DOHH2 (cell line): Measurements from ENCODE around the gene OTULINL.

Experiments
- H3F3A ChIP-seq: fragments of 200-600 bp; sonication (generic), shearing (Covaris generic); 2 replicates; pipeline ENCODE4 v1.6.0; 2016; ENCODE audit warnings: antibody characterized with exemption, mild to moderate bottlenecking; ENCODE audit not compliant: control insufficient read depth, insufficient read depth
- H3K27ac ChIP-seq: fragments of 200-600 bp; sonication (generic); 2 replicates; pipeline ENCODE4 v1.5.1; 2014; ENCODE audit warnings: low read depth, mild to moderate bottlenecking, low read length, moderate library complexity
- H3K27me3 ChIP-seq: fragments of 200-600 bp; sonication (generic); 2 replicates; pipeline ENCODE4 v1.6.1; 2014; ENCODE audit warnings: mild to moderate bottlenecking, low read length, mixed read lengths; ENCODE audit not compliant: control insufficient read depth
- H3K36me3 ChIP-seq: fragments of 200-600 bp; sonication (generic); 2 replicates; pipeline ENCODE4 v1.6.1; 2014; ENCODE audit warnings: mild to moderate bottlenecking, low read length, moderate library complexity, mixed read lengths; ENCODE audit not compliant: control insufficient read depth
- H3K4me1 ChIP-seq: fragments of 200-600 bp; sonication (generic); 2 replicates; pipeline ENCODE4 v1.6.1; 2014; ENCODE audit warnings: mild to moderate bottlenecking, low read length, mixed read lengths; ENCODE audit not compliant: control insufficient read depth
- H3K4me2 ChIP-seq: fragments of 200-600 bp; sonication (generic); 2 replicates; pipeline ENCODE4 v1.6.0; 2014; ENCODE audit warnings: mild to moderate bottlenecking, low read length, moderate library complexity
- H3K4me3 ChIP-seq: fragments of 200-600 bp; sonication (generic); 2 replicates; pipeline ENCODE4 v1.5.1; 2014; ENCODE audit warnings: mild to moderate bottlenecking, low read length, mixed read lengths
- H3K79me2 ChIP-seq: fragments of 200-600 bp; sonication (generic); 2 replicates; pipeline ENCODE4 v1.6.1; 2014; ENCODE audit warnings: mild to moderate bottlenecking, low read length, mixed read lengths; ENCODE audit not compliant: control insufficient read depth
- H3K9me2 ChIP-seq: fragments of 200-600 bp; sonication (generic); replicated peaks from 2 replicates; pipeline ENCODE4 v1.6.1; 2014; ENCODE audit warnings: mild to moderate bottlenecking, low read length, mixed read lengths; ENCODE audit not compliant: control insufficient read depth
- H3K9me3 ChIP-seq: fragments of 200-600 bp; sonication (generic); 2 replicates; pipeline ENCODE4 v1.6.1; 2014; ENCODE audit warnings: antibody characterized with exemption, low read length, mixed read lengths; ENCODE audit not compliant: control insufficient read depth, insufficient read depth
- H4K20me1 ChIP-seq: fragments of 200-600 bp; sonication (generic); 2 replicates; pipeline ENCODE4 v1.6.0; 2014; ENCODE audit warnings: low read depth, mild to moderate bottlenecking, antibody characterized with exemption, low read length, moderate library complexity; ENCODE audit not compliant: control insufficient read depth, insufficient read depth
- CTCF ChIP-seq: fragments of 200-600 bp; sonication (generic); IDR thresholded peaks from one replicate; pipeline ENCODE4 v1.5.1; 2014; ENCODE audit warnings: antibody characterized with exemption, mild to moderate bottlenecking, low read depth, low read length; ENCODE audit not compliant: poor library complexity, severe bottlenecking
- EZH2phosphoT487 ChIP-seq: fragments of 200-600 bp; sonication (generic); IDR thresholded peaks from 2 replicates; pipeline ENCODE4 v1.6.1; 2017; ENCODE audit warnings: borderline replicate concordance, mild to moderate bottlenecking, antibody characterized with exemption, low read length, moderate library complexity, mixed read lengths

OTULINL gene

GRCh38 chr5:14598225-14598624 is 16.6 kb downstream of the OTULINL start:
- no peaks in the 10 kb centered on the region for H4K20me1 ChIP-seq
- H3K4me2 ChIP-seq, result no peak overlapping the region
- TF ChIP-seq CTCF (no peak), EZH2phosphoT487 (no peak)
- H3K9me3 ChIP-seq, result no peaks in the 10 kb centered on the region
- H3K9me2 ChIP-seq, result no peaks in the 10 kb centered on the region
- no peak overlapping the region for H3K27ac ChIP-seq
- peaks cover 24% of the 10 kb centered on the region for H3K4me1 ChIP-seq
- no peaks in the 10 kb centered on the region for H3K36me3 ChIP-seq
- H3K4me3 ChIP-seq, result no peak overlapping the region
- 0 out of 2 replicates have a peak, but pooled peaks cover 3% of the 10 kb centered on the region for H3K27me3 ChIP-seq
- no peaks in the 10 kb centered on the region for H3F3A ChIP-seq
- H3K79me2 ChIP-seq, result no peaks in the 10 kb centered on the region

GRCh38 chr5:14599476-14600127 is 18.0 kb downstream of the OTULINL start:
- Histone ChIP-seq H3K9me3 (no peaks in the 10 kb centered on the region), H3K4me2 (no peak overlapping the region), H3K9me2 (no peaks in the 10 kb centered on the region), H3K79me2 (no peaks in the 10 kb centered on the region), H3K4me1 (peaks cover 11% of the 10 kb centered on the region), H3K27me3 (0 out of 2 replicates have a peak, but pooled peaks cover 3% of the 10 kb centered on the region), H3K27ac (no peak overlapping the region), H4K20me1 (no peaks in the 10 kb centered on the region), H3F3A (no peaks in the 10 kb centered on the region), H3K36me3 (no peaks in the 10 kb centered on the region), H3K4me3 (no peak overlapping the region)
- TF ChIP-seq CTCF, result no peak
- TF ChIP-seq EZH2phosphoT487, result no peak

GRCh38 chr5:14600846-14601245 is 19.3 kb downstream of the OTULINL start:
- Histone ChIP-seq H3K4me3 (no peak overlapping the region), H3K79me2 (no peaks in the 10 kb centered on the region), H3K27ac (no peak overlapping the region), H3K9me2 (no peaks in the 10 kb centered on the region), H3K4me1 (no peaks in the 10 kb centered on the region), H3K36me3 (no peaks in the 10 kb centered on the region), H3K27me3 (0 out of 2 replicates have a peak, but pooled peaks cover 3% of the 10 kb centered on the region), H3K9me3 (no peaks in the 10 kb centered on the region), H3K4me2 (no peak overlapping the region), H3F3A (no peaks in the 10 kb centered on the region), H4K20me1 (no peaks in the 10 kb centered on the region)
- TF ChIP-seq CTCF, result no peak
- TF ChIP-seq EZH2phosphoT487, result no peak
